Measurements from ENCODE around the gene NFATC1.

- TF ChIP-seq EZH2 (IDR thresholded peaks at IDR 0.05; ENCODE audit: borderline replicate concordance) (no peak), CTCF (IDR thresholded peaks at IDR 0.05; ENCODE audit: poor library complexity) (no peak)
Measured at GRCh38 chr18:79552140-79552631, 156.5 kb downstream of the NFATC1 start.
